ENCODE data around the gene STK32C.

DNA sequence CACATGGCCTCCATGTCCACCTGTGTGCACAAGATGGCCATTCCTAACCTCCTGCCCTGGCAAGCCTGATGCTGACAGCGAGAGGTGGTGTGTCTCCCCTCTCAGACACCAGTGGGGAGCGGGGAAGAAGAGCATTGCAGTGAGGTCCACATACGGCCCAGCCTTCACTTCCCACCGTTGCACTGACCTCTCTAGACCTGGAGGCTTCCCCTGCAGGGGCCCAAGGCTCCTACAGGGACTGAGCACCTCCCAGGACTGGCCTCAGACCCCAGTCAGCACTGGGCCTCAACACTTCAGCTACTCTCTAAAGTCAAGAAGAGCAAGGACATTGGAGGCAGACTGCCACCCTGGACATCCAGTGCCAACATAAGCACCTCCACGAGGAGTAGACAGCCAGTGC, 15.9 kb downstream of the STK32C start:
- TF ChIP-seq POLR2AphosphoS5 (IDR thresholded peaks at IDR 0.05; ENCODE audit: low read depth) (no peak), GABPA (IDR thresholded peaks at IDR 0.05; ENCODE audit: low read depth) (no peak)
- TF ChIP-seq, protein P1, sequence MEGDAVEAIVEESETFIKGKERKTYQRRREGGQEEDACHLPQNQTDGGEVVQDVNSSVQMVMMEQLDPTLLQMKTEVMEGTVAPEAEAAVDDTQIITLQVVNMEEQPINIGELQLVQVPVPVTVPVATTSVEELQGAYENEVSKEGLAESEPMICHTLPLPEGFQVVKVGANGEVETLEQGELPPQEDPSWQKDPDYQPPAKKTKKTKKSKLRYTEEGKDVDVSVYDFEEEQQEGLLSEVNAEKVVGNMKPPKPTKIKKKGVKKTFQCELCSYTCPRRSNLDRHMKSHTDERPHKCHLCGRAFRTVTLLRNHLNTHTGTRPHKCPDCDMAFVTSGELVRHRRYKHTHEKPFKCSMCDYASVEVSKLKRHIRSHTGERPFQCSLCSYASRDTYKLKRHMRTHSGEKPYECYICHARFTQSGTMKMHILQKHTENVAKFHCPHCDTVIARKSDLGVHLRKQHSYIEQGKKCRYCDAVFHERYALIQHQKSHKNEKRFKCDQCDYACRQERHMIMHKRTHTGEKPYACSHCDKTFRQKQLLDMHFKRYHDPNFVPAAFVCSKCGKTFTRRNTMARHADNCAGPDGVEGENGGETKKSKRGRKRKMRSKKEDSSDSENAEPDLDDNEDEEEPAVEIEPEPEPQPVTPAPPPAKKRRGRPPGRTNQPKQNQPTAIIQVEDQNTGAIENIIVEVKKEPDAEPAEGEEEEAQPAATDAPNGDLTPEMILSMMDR (IDR thresholded peaks at IDR 0.05; ENCODE audit: insufficient read depth, low read length): no peak
- TF ChIP-seq, protein P2, sequence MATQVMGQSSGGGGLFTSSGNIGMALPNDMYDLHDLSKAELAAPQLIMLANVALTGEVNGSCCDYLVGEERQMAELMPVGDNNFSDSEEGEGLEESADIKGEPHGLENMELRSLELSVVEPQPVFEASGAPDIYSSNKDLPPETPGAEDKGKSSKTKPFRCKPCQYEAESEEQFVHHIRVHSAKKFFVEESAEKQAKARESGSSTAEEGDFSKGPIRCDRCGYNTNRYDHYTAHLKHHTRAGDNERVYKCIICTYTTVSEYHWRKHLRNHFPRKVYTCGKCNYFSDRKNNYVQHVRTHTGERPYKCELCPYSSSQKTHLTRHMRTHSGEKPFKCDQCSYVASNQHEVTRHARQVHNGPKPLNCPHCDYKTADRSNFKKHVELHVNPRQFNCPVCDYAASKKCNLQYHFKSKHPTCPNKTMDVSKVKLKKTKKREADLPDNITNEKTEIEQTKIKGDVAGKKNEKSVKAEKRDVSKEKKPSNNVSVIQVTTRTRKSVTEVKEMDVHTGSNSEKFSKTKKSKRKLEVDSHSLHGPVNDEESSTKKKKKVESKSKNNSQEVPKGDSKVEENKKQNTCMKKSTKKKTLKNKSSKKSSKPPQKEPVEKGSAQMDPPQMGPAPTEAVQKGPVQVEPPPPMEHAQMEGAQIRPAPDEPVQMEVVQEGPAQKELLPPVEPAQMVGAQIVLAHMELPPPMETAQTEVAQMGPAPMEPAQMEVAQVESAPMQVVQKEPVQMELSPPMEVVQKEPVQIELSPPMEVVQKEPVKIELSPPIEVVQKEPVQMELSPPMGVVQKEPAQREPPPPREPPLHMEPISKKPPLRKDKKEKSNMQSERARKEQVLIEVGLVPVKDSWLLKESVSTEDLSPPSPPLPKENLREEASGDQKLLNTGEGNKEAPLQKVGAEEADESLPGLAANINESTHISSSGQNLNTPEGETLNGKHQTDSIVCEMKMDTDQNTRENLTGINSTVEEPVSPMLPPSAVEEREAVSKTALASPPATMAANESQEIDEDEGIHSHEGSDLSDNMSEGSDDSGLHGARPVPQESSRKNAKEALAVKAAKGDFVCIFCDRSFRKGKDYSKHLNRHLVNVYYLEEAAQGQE (IDR thresholded peaks at IDR 0.05; ENCODE audit: insufficient replicate concordance, low read depth): no peak
